ACHN (cell line): ENCODE data around the gene DDTL.
"Not testable (repeated sequence)": the region's sequence is repeated elsewhere in the genome, so short reads cannot be mapped to it uniquely, and the experiment has no call there.

Source experiments
- DNase-seq: peaks from one replicate; pipeline ENCODE4 v3.0.0-alpha.2; 2015
- in situ Hi-C: cut with HindIII; loops from 2 replicates; pipeline ENCODE4 v1.10.0; 2017; ENCODE audit warnings: low sequenced_read_pairs, low pct_ligation_motif_present, low pct_unique_long_range_greater_than_20kb

DDTL gene

GRCh38 chr22:23961084-23961771 is 5.5 kb upstream of the DDTL start, which contains the start of gene GSTT2B:
TSS of gene GSTT2B (minus strand) at chr22:23961195. CDS start at chr22:23961131, 64 bp downstream.
- DNase-seq, in situ Hi-C loops: not testable (repeated sequence)

- DNase-seq, in situ Hi-C loops: not testable (repeated sequence)
These were observed 594 bp upstream of the DDTL start for GRCh38 chr22:23966094-23966493.

- in situ Hi-C loops, result no loop called here
- no peak for DNase-seq
These were observed 2.4 kb downstream of the DDTL start for GRCh38 chr22:23969071-23969470.

- in situ Hi-C loops, result no loop called here
These were observed 3.5 kb downstream of the DDTL start for GRCh38 chr22:23970201-23970641.

GRCh38 chr22:23970816-23971486 is 4.3 kb downstream of the DDTL start:
- in situ Hi-C loops, result no loop called here
- no peak for DNase-seq

More at GRCh38 chr22:23970201-23970641, 3.5 kb downstream of the DDTL start:
- DNase-seq, result no peak

GRCh38 chr22:23971927-23972326 is 5.2 kb downstream of the DDTL start:
- in situ Hi-C loops, DNase-seq: not testable (repeated sequence)

GRCh38 chr22:23974345-23974744 is 7.7 kb downstream of the DDTL start, which contains the start of gene DDT:
TSS of gene DDT (minus strand) at chr22:23974441. CDS start at chr22:23974414, 27 bp downstream.
- in situ Hi-C loops, DNase-seq: not testable (repeated sequence)

- in situ Hi-C loops, DNase-seq: not testable (repeated sequence)
These were observed 8.2 kb downstream of the DDTL start for GRCh38 chr22:23974836-23975352.

- DNase-seq, in situ Hi-C loops: not testable (repeated sequence)
These were observed 10.6 kb downstream of the DDTL start for GRCh38 chr22:23977304-23977703.

- DNase-seq, in situ Hi-C loops: not testable (repeated sequence)
These were observed 13.0 kb downstream of the DDTL start, which contains the start of gene GSTT2 for GRCh38 chr22:23979557-23980240. TSS of gene GSTT2 (plus strand) at chr22:23980134.

GRCh38 chr22:23980567-23980966 is 13.9 kb downstream of the DDTL start:
- in situ Hi-C loops, DNase-seq: not testable (repeated sequence)

- in situ Hi-C loops, result no loop called here
- DNase-seq, result peak; percentile 16
These were observed 17.7 kb downstream of the DDTL start for GRCh38 chr22:23984430-23984829.

- in situ Hi-C loops, DNase-seq: not testable (repeated sequence)
These were observed 19.4 kb downstream of the DDTL start for GRCh38 chr22:23986089-23986488.

GRCh38 chr22:23986538-23987178 is 20.0 kb downstream of the DDTL start:
- in situ Hi-C loops, DNase-seq: not testable (repeated sequence)

GRCh38 chr22:23989583-23990244 is 23.0 kb downstream of the DDTL start:
- DNase-seq, in situ Hi-C loops: not testable (repeated sequence)

GRCh38 chr22:23993080-23993479 is 26.4 kb downstream of the DDTL start:
- in situ Hi-C loops, result not testable (repeated sequence)

GRCh38 chr22:23993581-23994177 is 27.0 kb downstream of the DDTL start:
- DNase-seq, in situ Hi-C loops: not testable (repeated sequence)

More at GRCh38 chr22:23993080-23993479, 26.4 kb downstream of the DDTL start:
- DNase-seq, result not testable (repeated sequence)
